ENCODE data around the gene NCR2.

- TF ChIP-seq, protein P1, sequence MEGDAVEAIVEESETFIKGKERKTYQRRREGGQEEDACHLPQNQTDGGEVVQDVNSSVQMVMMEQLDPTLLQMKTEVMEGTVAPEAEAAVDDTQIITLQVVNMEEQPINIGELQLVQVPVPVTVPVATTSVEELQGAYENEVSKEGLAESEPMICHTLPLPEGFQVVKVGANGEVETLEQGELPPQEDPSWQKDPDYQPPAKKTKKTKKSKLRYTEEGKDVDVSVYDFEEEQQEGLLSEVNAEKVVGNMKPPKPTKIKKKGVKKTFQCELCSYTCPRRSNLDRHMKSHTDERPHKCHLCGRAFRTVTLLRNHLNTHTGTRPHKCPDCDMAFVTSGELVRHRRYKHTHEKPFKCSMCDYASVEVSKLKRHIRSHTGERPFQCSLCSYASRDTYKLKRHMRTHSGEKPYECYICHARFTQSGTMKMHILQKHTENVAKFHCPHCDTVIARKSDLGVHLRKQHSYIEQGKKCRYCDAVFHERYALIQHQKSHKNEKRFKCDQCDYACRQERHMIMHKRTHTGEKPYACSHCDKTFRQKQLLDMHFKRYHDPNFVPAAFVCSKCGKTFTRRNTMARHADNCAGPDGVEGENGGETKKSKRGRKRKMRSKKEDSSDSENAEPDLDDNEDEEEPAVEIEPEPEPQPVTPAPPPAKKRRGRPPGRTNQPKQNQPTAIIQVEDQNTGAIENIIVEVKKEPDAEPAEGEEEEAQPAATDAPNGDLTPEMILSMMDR (IDR thresholded peaks at IDR 0.05): no peak
- TF ChIP-seq, protein P2, sequence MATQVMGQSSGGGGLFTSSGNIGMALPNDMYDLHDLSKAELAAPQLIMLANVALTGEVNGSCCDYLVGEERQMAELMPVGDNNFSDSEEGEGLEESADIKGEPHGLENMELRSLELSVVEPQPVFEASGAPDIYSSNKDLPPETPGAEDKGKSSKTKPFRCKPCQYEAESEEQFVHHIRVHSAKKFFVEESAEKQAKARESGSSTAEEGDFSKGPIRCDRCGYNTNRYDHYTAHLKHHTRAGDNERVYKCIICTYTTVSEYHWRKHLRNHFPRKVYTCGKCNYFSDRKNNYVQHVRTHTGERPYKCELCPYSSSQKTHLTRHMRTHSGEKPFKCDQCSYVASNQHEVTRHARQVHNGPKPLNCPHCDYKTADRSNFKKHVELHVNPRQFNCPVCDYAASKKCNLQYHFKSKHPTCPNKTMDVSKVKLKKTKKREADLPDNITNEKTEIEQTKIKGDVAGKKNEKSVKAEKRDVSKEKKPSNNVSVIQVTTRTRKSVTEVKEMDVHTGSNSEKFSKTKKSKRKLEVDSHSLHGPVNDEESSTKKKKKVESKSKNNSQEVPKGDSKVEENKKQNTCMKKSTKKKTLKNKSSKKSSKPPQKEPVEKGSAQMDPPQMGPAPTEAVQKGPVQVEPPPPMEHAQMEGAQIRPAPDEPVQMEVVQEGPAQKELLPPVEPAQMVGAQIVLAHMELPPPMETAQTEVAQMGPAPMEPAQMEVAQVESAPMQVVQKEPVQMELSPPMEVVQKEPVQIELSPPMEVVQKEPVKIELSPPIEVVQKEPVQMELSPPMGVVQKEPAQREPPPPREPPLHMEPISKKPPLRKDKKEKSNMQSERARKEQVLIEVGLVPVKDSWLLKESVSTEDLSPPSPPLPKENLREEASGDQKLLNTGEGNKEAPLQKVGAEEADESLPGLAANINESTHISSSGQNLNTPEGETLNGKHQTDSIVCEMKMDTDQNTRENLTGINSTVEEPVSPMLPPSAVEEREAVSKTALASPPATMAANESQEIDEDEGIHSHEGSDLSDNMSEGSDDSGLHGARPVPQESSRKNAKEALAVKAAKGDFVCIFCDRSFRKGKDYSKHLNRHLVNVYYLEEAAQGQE (IDR thresholded peaks at IDR 0.05; ENCODE audit: insufficient read depth in 1 of 2, low read depth in 2 of 2, low read length in 1 of 2): no peak
- TF ChIP-seq POLR2AphosphoS5 (IDR thresholded peaks at IDR 0.05; ENCODE audit: low read depth, low read length): no peak
Observed at GRCh38 chr6:41370488-41371111, 35.2 kb downstream of the NCR2 start.

Measured in Panc1 (cell line).